ENCODE data around the gene RNF144A. TPM values are rescaled to one million over a fixed set of nuclear protein-coding genes. Genes with fewer than 3 reads are reported as not detected.
"Not testable (repeated sequence)": the region's sequence is repeated elsewhere in the genome, so short reads cannot be mapped to it uniquely, and the experiment has no call there.

Gene RNF144A
- total RNA-seq, 1 donor from 2014 or later = 15.4 TPM

- DNase-seq (ENCODE audit: low spot score) = no peak
Measured at GRCh38 chr2:6929196-6929819, 12.1 kb downstream of the RNF144A start.

GRCh38 chr2:6930923-6931647 lies 13.9 kb downstream of the RNF144A start:
- no peak for DNase-seq (ENCODE audit: low spot score)

GRCh38 chr2:6931753-6932152 lies 14.5 kb downstream of the RNF144A start:
- DNase-seq (ENCODE audit: low spot score) = no peak

DNA sequence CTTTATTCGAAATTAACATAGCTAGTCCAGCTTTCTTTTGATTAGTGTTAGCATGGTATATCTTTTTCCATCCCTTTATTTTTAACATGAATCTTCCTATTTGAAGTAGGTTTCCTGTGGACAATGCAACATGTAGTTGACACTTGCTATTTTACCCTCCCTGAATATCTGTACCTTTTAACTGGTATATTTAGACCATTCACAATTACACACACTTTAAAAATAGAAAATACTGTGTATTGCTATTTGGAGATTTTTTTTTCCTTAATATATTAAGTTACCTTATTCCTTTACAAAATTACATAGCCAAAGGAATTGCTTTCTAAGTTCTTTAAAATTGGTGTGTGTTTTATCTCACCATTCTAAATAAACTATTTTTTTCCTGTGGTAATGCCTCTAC lies 15.0 kb downstream of the RNF144A start:
- DNase-seq (ENCODE audit: low spot score) = no peak

GRCh38 chr2:6932828-6933227 lies 15.6 kb downstream of the RNF144A start:
- no peak for DNase-seq (ENCODE audit: low spot score)

- no peak for DNase-seq (ENCODE audit: low spot score)
Measured at GRCh38 chr2:6933911-6934310, 16.7 kb downstream of the RNF144A start.

DNA sequence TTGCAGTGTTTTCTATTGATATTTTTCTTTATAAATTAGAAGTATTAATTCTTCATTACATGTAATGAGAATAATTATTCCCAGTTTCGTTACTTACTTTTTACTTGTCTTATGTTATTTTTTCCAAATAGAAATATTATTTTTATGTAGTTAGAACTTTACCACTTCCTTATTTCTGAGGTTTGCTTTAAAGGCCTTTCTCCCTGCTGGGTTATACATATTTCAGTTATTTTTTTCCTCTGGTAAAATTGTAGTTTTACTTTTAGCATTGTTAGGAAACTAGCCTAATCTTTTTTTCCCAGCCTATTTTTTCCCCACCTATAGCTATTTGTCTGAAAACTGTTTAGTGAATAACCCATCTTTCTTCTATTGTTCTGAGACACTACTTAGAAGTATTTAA lies 17.1 kb downstream of the RNF144A start:
- no peak for DNase-seq (ENCODE audit: low spot score)

DNA sequence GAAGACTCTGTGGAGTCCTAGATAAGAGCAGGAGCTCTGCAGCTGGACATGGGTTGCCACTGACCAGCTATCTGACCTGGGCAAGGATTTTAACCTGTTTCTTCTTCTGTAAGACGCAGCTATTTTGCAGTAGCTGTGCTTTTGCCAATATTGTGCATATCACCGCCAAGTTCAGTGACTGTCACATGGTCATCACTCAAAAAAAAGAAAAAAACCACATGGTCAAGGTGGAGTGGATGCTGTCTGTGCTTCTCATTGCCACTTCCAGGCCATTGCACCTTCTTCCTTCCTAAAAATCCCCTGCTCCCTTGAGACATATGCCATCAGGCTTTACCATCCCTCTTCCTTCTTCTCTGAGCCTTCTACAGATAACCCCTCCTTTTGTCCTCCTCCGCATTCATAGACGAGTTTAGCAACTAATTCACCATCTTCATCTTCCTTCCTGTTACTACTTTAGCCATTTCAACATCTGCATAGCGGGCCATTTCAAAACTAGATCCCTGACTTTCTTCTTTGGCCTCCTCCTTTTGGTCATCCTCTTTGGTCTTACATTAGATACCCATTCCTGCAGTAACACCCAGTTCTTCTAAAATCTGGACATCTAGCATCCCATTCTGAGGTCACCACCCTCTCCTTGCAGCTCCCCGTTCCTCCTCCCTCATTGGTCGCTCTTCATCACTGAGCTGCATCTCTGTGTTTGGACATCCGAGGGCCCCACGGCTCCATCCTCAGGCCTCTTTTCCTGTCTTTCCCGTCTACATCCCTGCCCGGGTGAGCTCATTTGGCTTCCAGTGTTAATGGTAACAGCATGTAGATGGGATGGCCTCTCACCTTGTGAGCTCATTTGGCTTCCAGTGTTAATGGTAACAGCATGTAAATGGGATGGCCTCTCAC lies 17.8 kb downstream of the RNF144A start:
- DNase-seq (ENCODE audit: low spot score) = no peak

- DNase-seq (ENCODE audit: low spot score) = not testable (repeated sequence)
Measured at GRCh38 chr2:6935652-6936020, 18.4 kb downstream of the RNF144A start.

GRCh38 chr2:6937157-6937556 lies 19.9 kb downstream of the RNF144A start:
- no peak for DNase-seq (ENCODE audit: low spot score)

DNA sequence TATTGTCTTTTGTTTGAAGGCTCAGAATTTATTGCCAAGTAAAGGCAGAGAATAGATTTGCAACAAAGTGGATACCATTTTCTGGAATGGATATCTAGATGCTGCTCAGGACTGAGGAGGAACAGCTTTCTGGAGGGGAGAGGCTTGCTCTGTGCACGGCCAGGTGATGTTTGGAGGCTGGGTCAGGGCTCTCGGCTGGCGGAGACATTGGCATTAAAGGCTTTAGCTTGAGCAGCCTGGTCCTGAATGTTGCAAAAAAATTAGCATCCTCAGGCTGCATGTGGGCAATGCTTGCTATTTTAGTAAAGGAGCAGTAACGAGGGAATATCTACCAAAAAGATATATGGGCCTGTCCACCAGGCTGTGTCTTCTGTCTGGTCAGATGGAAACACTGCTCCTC lies 20.4 kb downstream of the RNF144A start:
- DNase-seq (ENCODE audit: low spot score) = no peak

DNA sequence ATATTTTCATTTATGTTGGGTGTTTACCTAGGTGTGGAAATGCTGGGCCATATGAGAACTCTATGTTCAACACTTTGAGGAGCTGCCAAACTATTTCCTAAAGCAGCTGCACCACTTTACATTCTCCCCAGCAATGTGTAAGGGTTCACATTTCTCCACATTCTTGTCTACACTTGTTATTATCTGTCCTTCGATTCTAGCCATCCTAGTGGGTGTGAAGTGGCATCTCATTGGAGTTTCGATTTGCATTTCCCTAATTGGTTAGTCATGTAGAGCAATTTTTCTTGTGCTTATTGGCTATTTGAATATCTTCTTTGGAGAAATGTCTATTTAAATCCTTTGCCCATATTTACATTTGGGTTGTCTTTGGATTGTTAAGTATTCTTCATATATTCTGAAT lies 21.9 kb downstream of the RNF144A start:
- DNase-seq (ENCODE audit: low spot score) = no peak

GRCh38 chr2:6940820-6941219 lies 23.6 kb downstream of the RNF144A start:
- DNase-seq (ENCODE audit: low spot score) = no peak

GRCh38 chr2:6941299-6942046 lies 24.3 kb downstream of the RNF144A start:
- DNase-seq (ENCODE audit: low spot score) = no peak

DNA sequence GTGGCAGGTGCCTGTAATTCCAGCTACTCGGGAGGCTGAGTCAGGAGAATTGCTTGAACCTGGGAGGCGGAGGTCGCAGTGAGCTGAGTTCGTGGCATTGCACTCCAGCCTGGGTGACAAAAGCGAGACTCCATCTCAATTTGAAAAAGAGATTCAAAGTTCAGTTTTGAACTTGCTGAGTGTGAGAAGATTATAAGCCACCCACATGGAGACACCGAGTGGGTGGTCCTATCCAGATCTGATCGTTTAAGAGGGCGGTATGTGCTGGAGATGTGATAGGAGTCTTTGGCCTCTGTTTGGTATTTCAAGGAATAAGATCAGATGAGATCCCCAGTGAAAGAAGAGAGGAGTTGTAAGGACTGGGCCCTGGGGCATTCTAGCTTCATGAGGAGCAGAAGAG lies 25.6 kb downstream of the RNF144A start:
- no peak for DNase-seq (ENCODE audit: low spot score)

DNA sequence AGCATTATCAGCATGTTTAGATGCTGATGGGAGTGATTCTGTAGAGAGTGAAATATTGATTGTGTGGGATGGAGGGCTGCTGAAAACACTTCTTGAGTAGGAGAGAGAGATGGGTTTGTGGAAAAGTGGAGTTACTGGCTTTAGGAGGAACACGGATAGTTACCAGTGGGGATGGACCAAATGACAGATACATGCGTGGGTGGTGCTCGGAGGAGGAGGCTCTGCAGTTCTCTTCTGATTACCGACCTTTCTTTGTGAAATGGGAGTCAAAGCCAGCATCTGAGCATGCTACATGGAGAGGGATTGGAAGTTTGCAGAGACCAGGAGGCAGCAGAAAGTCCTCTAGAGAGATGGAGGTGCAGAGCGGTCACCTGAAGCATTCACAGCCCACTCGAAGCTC lies 26.3 kb downstream of the RNF144A start:
- DNase-seq (ENCODE audit: low spot score) = no peak

DNA sequence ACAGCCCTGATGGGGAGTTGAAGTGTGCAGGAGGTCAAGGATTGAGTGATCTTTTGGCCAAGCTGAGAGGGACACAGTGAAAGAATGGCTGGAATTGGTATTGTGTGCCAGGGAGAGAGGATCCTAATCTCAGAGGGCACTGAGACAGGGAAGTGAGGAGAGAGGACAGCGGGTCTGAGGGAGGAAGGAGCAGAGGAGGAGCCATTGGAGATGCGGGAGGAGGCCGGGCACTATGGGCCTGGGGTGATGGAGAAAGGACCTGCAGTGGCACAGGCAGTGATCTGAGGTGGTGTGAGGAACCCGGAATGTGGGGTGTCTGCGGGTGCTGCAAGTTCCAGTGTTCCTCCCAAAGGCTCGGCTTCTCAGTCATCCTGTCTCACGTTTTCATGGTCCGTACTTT lies 26.8 kb downstream of the RNF144A start:
- no peak for DNase-seq (ENCODE audit: low spot score)

GRCh38 chr2:6944555-6944954 lies 27.3 kb downstream of the RNF144A start:
- DNase-seq (ENCODE audit: low spot score) = no peak

DNA sequence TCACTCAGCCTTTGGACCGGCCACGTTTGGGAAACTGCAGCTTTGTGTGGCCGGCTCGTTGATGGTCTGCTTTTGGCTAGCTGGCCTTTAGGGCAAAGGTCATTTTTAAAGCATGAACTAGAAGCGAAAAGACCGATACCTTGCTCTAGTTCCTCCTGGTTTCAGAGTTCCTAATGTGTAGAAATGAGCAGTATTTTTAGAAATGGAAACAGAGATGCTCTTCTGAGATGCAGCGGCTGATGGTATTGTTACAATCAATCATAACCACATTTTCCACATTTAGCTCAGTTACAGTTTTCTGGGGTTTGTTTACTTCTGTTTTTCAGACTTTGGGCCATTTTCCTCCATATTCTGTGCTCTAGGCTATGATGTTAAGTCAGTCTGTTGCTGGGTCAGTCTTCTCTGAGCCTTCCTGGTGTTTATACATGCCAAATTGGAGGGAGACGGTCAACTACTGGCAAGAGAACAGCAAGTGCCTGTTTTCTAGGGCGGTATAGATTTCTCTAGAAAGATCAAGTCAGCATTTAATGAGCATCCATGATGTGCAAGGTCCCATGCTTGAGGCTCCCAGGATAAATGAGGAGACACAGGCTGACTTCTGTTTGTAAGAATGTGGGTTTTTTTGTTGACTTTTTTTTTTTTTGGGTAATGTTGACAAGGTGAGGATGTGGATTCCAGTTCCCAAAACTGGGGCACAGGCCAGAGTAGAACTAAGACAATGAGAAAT lies 28.0 kb downstream of the RNF144A start:
- no peak for DNase-seq (ENCODE audit: low spot score)

- no peak for DNase-seq (ENCODE audit: low spot score)
Measured at GRCh38 chr2:6945821-6946220, 28.6 kb downstream of the RNF144A start.

DNA sequence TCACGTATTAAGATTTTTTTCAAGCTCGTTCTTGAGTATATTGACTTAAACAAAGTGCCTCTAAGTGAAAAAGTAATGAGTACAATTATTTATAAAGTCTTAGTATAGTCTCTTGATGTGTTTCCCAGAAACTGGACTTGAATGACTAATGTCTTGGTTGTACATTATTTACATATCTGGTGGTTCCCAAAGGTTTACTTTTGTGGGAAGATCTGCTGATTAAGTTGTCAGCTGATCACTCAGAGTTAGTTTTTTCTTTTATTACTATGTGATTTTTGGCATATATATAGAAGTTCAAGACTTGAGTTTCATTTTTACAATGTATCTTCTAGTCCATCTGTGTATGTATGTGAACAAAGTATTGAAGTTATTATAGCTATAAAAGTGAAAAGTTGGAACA lies 29.5 kb downstream of the RNF144A start:
- DNase-seq (ENCODE audit: low spot score) = no peak

All from mucosa of gallbladder (tissue), 1 donor.